Glutamatergic neuron (in vitro differentiated cells): ENCODE data around the gene UIMC1. TPM values are rescaled to one million over a fixed set of nuclear protein-coding genes. Genes with fewer than 3 reads are reported as not detected.

Experiments used
- DNase-seq: peaks from one replicate; pipeline ENCODE4 v3.0.0; 2022
- H3K27ac Mint-ChIP-seq: one replicate; pipeline ENCODE4 v1.8.0; 2020; ENCODE audit warnings: mild to moderate bottlenecking, mixed read lengths, inconsistent platforms; ENCODE audit not compliant: unreplicated experiment
- H3K27me3 Mint-ChIP-seq: one replicate; pipeline ENCODE4 v1.8.0; 2020; ENCODE audit warnings: mild to moderate bottlenecking, moderate library complexity, mixed read lengths, inconsistent platforms; ENCODE audit not compliant: unreplicated experiment
- H3K36me3 Mint-ChIP-seq: one replicate; pipeline ENCODE4 v1.8.0; 2020; ENCODE audit warnings: mild to moderate bottlenecking, mixed read lengths, inconsistent platforms; ENCODE audit not compliant: unreplicated experiment
- H3K4me1 Mint-ChIP-seq: one replicate; pipeline ENCODE4 v1.8.0; 2020; ENCODE audit warnings: mild to moderate bottlenecking, low read depth, mixed read lengths, inconsistent platforms; ENCODE audit not compliant: unreplicated experiment
- H3K4me3 Mint-ChIP-seq: one replicate; pipeline ENCODE4 v1.8.0; 2020; ENCODE audit warnings: mild to moderate bottlenecking, mixed read lengths, inconsistent platforms; ENCODE audit not compliant: unreplicated experiment
- H3K9me3 Mint-ChIP-seq: one replicate; pipeline ENCODE4 v1.8.0; 2020; ENCODE audit warnings: mild to moderate bottlenecking, moderate library complexity, mixed read lengths, inconsistent platforms; ENCODE audit not compliant: unreplicated experiment
- CTCF ChIP-seq: fragments of 200-600 bp; sonication (generic); IDR thresholded peaks from one replicate; pipeline ENCODE4 v1.5.0; 2021; ENCODE audit not compliant: partially characterized antibody, unreplicated experiment
- total RNA-seq: library from RNA; stranded (reverse); fragmentation: NEBNext Ultra II Directional; extraction: Animal tissue kit (Norgen Biotek cat#: 25700); gene quantifications from one replicate; pipeline ENCODE4 v1.2.1, GENCODE V29; 2021; ENCODE audit not compliant: unreplicated experiment

The UIMC1 gene
- total RNA-seq, 1 donor from 2014 or later, result 38.5 TPM

DNA sequence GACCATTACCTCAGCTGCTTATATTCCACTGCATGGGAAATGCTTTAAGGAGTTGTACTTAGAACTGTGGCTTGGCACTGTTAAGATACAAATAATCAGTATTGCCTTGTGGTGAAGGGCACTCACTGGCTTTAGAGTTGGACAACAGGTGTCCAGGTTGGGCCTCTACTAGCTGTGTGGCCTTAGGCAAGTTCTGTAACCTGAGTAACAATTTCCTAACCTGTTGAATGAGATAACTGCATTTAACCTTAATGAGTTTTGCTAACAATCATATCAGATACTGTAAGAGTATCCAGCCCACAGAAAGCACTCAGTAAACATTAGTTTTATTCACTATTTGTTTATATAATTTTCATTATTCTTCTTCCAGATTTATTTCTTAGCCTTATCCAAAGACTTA, 90.2 kb downstream of the UIMC1 start:
- Mint-ChIP-seq H3K4me1 (peaks cover 5% of the 10 kb centered on the region), H3K4me3 (no peak overlapping the region), H3K27me3 (no peaks in the 10 kb centered on the region), H3K9me3 (no peaks in the 10 kb centered on the region), H3K36me3 (no peaks in the 10 kb centered on the region), H3K27ac (no peak overlapping the region)
- no peak for TF ChIP-seq CTCF
- no peak for DNase-seq

GRCh38 chr5:176915906-176916305, 90.7 kb downstream of the UIMC1 start:
- Mint-ChIP-seq H3K9me3 (no peaks in the 10 kb centered on the region), H3K4me3 (no peak overlapping the region)
- TF ChIP-seq CTCF, result no peak

DNA sequence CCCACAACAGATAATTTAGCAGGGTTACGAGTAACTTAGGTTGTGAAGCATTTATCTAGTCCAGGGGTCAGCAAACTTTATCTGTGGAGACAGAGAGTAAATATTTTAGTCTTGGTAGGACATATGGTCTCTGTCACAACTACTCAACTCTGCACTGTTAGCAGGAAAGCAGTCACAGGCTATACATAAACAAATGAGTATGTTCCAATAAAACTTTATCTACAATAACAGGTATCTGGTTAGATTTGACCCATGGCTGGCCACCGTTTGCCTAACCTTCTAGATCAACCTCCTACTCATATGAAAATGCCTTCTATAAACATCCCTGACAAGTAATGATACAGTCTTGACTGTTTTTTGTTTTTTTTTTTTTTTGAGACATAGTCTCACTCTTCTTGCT, 94.5 kb downstream of the UIMC1 start:
- no peak for TF ChIP-seq CTCF
- H3K27me3 Mint-ChIP-seq, result no peaks in the 10 kb centered on the region
- H3K27ac Mint-ChIP-seq, result no peak overlapping the region
- H3K36me3 Mint-ChIP-seq, result no peaks in the 10 kb centered on the region
- H3K9me3 Mint-ChIP-seq, result peaks cover 1% of the 10 kb centered on the region
- DNase-seq, result no peak
- H3K4me3 Mint-ChIP-seq, result no peak overlapping the region
- H3K4me1 Mint-ChIP-seq, result peaks cover 5% of the 10 kb centered on the region

More at GRCh38 chr5:176915906-176916305, 90.7 kb downstream of the UIMC1 start:
- H3K27ac Mint-ChIP-seq, result no peak overlapping the region
- no peaks in the 10 kb centered on the region for H3K36me3 Mint-ChIP-seq
- H3K4me1 Mint-ChIP-seq, result peaks cover 5% of the 10 kb centered on the region
- no peak for DNase-seq
- H3K27me3 Mint-ChIP-seq, result no peaks in the 10 kb centered on the region

DNA sequence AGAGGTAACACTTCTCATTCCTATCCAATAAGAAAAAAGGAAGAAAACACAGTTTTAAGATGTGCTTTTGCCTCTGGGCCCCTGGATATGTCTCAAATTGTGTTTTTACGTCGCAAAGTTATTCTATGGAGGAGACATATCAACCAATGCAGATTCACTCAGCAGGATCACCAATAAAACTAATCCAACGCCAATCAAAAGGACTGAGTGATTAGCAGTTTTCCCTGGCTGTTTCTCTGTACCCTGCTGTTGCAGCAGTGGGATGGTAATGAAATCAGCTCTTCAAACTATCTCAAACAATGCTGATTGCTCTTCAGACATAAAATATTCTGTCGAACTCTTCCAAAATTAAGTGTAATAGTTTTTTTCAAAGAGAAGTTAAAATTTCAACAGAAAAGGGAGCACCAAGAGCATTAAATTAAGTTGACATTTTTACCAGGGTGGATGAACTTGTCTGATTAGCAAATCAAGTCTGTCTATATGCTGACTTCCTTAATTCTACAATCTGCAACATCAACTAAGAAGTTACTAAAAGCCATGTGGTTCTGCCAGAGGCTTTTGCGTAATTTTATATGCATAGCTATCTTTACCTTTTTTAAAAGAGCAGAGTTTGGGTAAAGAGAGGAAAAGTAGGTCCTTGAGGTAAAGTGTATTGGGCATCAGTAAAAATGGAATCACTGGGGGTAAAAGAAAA, 97.8 kb downstream of the UIMC1 start:
- Mint-ChIP-seq H3K36me3 (no peaks in the 10 kb centered on the region), H3K9me3 (peaks cover 1% of the 10 kb centered on the region), H3K4me3 (no peak overlapping the region), H3K27me3 (peaks cover 3% of the 10 kb centered on the region), H3K4me1 (peaks cover 5% of the 10 kb centered on the region), H3K27ac (no peak overlapping the region)
- no peak for DNase-seq
- no peak for TF ChIP-seq CTCF

DNA sequence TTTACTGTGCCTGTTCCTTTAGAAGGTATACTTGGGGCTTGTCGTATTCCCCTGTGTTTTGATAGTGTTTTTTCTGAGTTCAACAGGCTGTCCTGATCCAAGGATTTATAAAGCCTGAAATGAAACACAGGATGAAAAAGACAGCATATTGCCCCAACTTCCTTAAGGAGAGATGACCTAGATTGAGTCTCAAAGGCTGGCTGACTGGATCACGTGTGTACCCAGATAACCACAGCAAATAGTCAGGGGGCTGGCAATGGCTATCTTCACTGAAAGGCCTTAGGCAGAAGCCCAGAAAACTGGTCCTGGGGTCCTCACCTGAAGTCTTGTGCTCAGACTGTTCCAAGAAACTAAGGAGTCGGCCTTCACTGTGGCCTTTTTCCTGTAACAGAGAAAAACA, 99.8 kb downstream of the UIMC1 start:
- peaks cover 5% of the 10 kb centered on the region for H3K9me3 Mint-ChIP-seq
- TF ChIP-seq CTCF, result no peak
- DNase-seq, result no peak
- no peaks in the 10 kb centered on the region for H3K4me1 Mint-ChIP-seq
- H3K27ac Mint-ChIP-seq, result no peak overlapping the region
- no peak overlapping the region for H3K4me3 Mint-ChIP-seq
- H3K27me3 Mint-ChIP-seq, result peaks cover 5% of the 10 kb centered on the region
- no peaks in the 10 kb centered on the region for H3K36me3 Mint-ChIP-seq
